Lower lobe of right lung (tissue), 2 donors: ENCODE data around the gene BTRC. TPM values are rescaled to one million over a fixed set of nuclear protein-coding genes. Genes with fewer than 3 reads are reported as not detected.
"Not testable (repeated sequence)": the region's sequence is repeated elsewhere in the genome, so short reads cannot be mapped to it uniquely, and the experiment has no call there.

ENCODE experiments used
- ATAC-seq, 2 donors: fragments of 200-7000 bp; cut with Tn5 transposase; one replicate each; pipeline ENCODE4 v1.9.1; 2020 to 2022; ENCODE audit warnings: mild to moderate bottlenecking in 2 of 2, moderate library complexity in 2 of 2
- DNase-seq: peaks from one replicate; pipeline ENCODE4 v3.0.0-alpha.2; 2020
- H3K27ac ChIP-seq: fragments of 200-600 bp; one replicate; pipeline ENCODE4 v1.8.0; 2022
- H3K27me3 ChIP-seq: fragments of 200-600 bp; one replicate; pipeline ENCODE4 v1.8.0; 2022; ENCODE audit warnings: low read depth
- H3K36me3 ChIP-seq: fragments of 200-600 bp; one replicate; pipeline ENCODE4 v1.8.0; 2022; ENCODE audit warnings: mild to moderate bottlenecking
- H3K4me1 ChIP-seq: fragments of 200-600 bp; one replicate; pipeline ENCODE4 v1.8.0; 2022
- H3K4me3 ChIP-seq: fragments of 200-600 bp; one replicate; pipeline ENCODE4 v1.8.0; 2022; ENCODE audit warnings: mild to moderate bottlenecking
- H3K9me3 ChIP-seq: fragments of 200-600 bp; one replicate; pipeline ENCODE4 v1.8.0; 2022
- CTCF ChIP-seq: fragments of 200-600 bp; IDR thresholded peaks from one replicate; pipeline ENCODE4 v1.8.0; 2022; ENCODE audit warnings: antibody characterized with exemption, mild to moderate bottlenecking
- intact Hi-C: fragments of 100-400 bp; cut with DNase I; formaldehyde crosslinking; loops from one replicate; pipeline ENCODE4 v1.11.0; 2022
- total RNA-seq: library from RNA; stranded (reverse); fragmentation: NEBNext Ultra II Directional; extraction: Animal tissue kit (Norgen Biotek cat#: 25700); gene quantifications from one replicate; pipeline ENCODE4 v1.2.1, GENCODE V29; 2021
- donor health status: DM: no; HTN: yes; CAD: no; lungs with severe emphysema.

Gene BTRC
- total RNA-seq, 1 donor from 2014 or later, result 17.3 TPM

GRCh38 chr10:101329341-101330032 lies 24.5 kb upstream of the BTRC start:
- Histone ChIP-seq H3K4me1 (no peaks in the 10 kb centered on the region), H3K27ac (no peak overlapping the region), H3K9me3 (no peaks in the 10 kb centered on the region), H3K27me3 (no peaks in the 10 kb centered on the region), H3K4me3 (no peak overlapping the region), H3K36me3 (no peaks in the 10 kb centered on the region)
- intact Hi-C loops, result no loop called here
- ATAC-seq (no peak), DNase-seq (no peak)
- no peak for TF ChIP-seq CTCF

GRCh38 chr10:101330231-101330630 lies 23.7 kb upstream of the BTRC start:
- Histone ChIP-seq H3K27me3 (no peaks in the 10 kb centered on the region), H3K9me3 (no peaks in the 10 kb centered on the region), H3K27ac (no peak overlapping the region), H3K4me3 (no peak overlapping the region), H3K36me3 (no peaks in the 10 kb centered on the region), H3K4me1 (no peaks in the 10 kb centered on the region)
- TF ChIP-seq CTCF, result no peak
- intact Hi-C loops, result no loop called here
- no peak for DNase-seq
- ATAC-seq, result no peak

- no peak overlapping the region for H3K4me3 ChIP-seq
- DNase-seq (no peak), ATAC-seq (no peak)
- TF ChIP-seq CTCF, result no peak
- H3K4me1 ChIP-seq, result no peaks in the 10 kb centered on the region
- intact Hi-C loops, result no loop called here
- H3K27me3 ChIP-seq, result no peaks in the 10 kb centered on the region
- H3K9me3 ChIP-seq, result no peaks in the 10 kb centered on the region
- H3K36me3 ChIP-seq, result no peaks in the 10 kb centered on the region
- H3K27ac ChIP-seq, result no peak overlapping the region
Measured at GRCh38 chr10:101330631-101331225, 23.2 kb upstream of the BTRC start.

GRCh38 chr10:101331956-101332355 lies 22.0 kb upstream of the BTRC start:
- intact Hi-C loops, result no loop called here
- H3K4me1 ChIP-seq, result no peaks in the 10 kb centered on the region
- ATAC-seq (no peak), DNase-seq (no peak)
- no peaks in the 10 kb centered on the region for H3K9me3 ChIP-seq
- no peak for TF ChIP-seq CTCF
- no peak overlapping the region for H3K4me3 ChIP-seq
- no peaks in the 10 kb centered on the region for H3K36me3 ChIP-seq
- H3K27ac ChIP-seq, result no peak overlapping the region
- no peaks in the 10 kb centered on the region for H3K27me3 ChIP-seq

GRCh38 chr10:101334259-101334658 lies 19.7 kb upstream of the BTRC start:
- ATAC-seq, intact Hi-C loops, H3K27ac ChIP-seq, H3K9me3 ChIP-seq, DNase-seq, H3K4me3 ChIP-seq, H3K4me1 ChIP-seq, H3K36me3 ChIP-seq, H3K27me3 ChIP-seq: not testable (repeated sequence)

- TF ChIP-seq CTCF, result no peak
- ATAC-seq (no peak), DNase-seq (no peak)
- intact Hi-C loops, result no loop called here
- Histone ChIP-seq H3K9me3 (no peaks in the 10 kb centered on the region), H3K4me3 (no peak overlapping the region), H3K36me3 (no peaks in the 10 kb centered on the region), H3K27me3 (no peaks in the 10 kb centered on the region), H3K27ac (no peak overlapping the region), H3K4me1 (no peaks in the 10 kb centered on the region)
Measured at GRCh38 chr10:101336382-101336781, 17.6 kb upstream of the BTRC start.
